Testis (tissue), 3 donors: ENCODE measurements around the gene PGF. TPM values are rescaled to one million over a fixed set of nuclear protein-coding genes. Genes with fewer than 3 reads are reported as not detected.

ENCODE experiments used
- DNase-seq: peaks from one replicate; pipeline ENCODE4 v3.0.0-alpha.2; 2019
- H3K27ac ChIP-seq, 2 donors: fragments of 200-600 bp; sonication (generic); one replicate each; pipeline ENCODE4 v1.5.1; 2019
- H3K27me3 ChIP-seq: fragments of 200-600 bp; sonication (generic); one replicate; pipeline ENCODE4 v1.5.1; 2019
- H3K36me3 ChIP-seq: fragments of 200-600 bp; sonication (generic); one replicate; pipeline ENCODE4 v1.5.1; 2017; ENCODE audit warnings: low read depth; ENCODE audit errors: missing control alignments
- H3K4me1 ChIP-seq: fragments of 200-600 bp; sonication (generic); one replicate; pipeline ENCODE4 v1.5.1; 2019
- H3K4me3 ChIP-seq, 2 donors: fragments of 200-600 bp; sonication (generic); one replicate each; pipeline ENCODE4 v1.5.1; 2017 to 2019
- H3K9me3 ChIP-seq: fragments of 200-600 bp; sonication (generic); one replicate; pipeline ENCODE4 v1.5.1; 2017
- CTCF ChIP-seq, 3 experiments: fragments of 450-650 bp in 2 of 3; fragments of 200-600 bp in 1 of 3; sonication (generic) in 1 of 3; IDR thresholded peaks; one replicate each; pipeline ENCODE4 v1.5.1; 2016 to 2019; ENCODE audit warnings: antibody characterized with exemption in 3 of 3, mild to moderate bottlenecking in 2 of 3, moderate library complexity in 1 of 3
- POLR2A ChIP-seq: fragments of 450-650 bp; IDR thresholded peaks from one replicate; pipeline ENCODE4 v1.6.1; 2017; ENCODE audit warnings: antibody characterized with exemption, mild to moderate bottlenecking, moderate library complexity
- WGBS, 2 donors: methylation state at CpG; one replicate each; pipeline ENCODE4 v1.1.5; 2018; 5-methylcytosine and 5-hydroxymethylcytosine counted together
- intact Hi-C: fragments of 100-400 bp; cut with DNase I; formaldehyde crosslinking; loops from one replicate; pipeline ENCODE4 v1.15.1; 2023; ENCODE audit warnings: low total_unique reads
- polyA plus RNA-seq: library from polyadenylated mRNA; stranded (reverse); fragments of 350-450 nt; fragmentation: Illumina TruSeq; extraction: RNeasy Lipid Tissue Mini Kit (QIAGEN cat#74804); gene quantifications from one replicate; pipeline ENCODE4 v1.2.3, GENCODE V29; 2014; ENCODE audit warnings: low read depth, low replicate concordance; ENCODE audit not compliant: insufficient read depth
- total RNA-seq, 2 donors: library from RNA; depleted of rRNA; stranded (reverse); fragments of >200 nt; gene quantifications; one replicate each; pipeline ENCODE4 v1.2.3, GENCODE V29; 2016

PGF gene
- total and polyA plus RNA-seq, 3 donors from 2014 or later, result 5.4 to 11.5 (median 6.5) TPM

GRCh38 chr14:74945852-74946658 lies 9.3 kb downstream of the PGF start:
- Histone ChIP-seq H3K4me3 (no peak overlapping the region), H3K36me3 (no peaks in the 10 kb centered on the region), H3K27me3 (no peaks in the 10 kb centered on the region), H3K4me1 (peaks cover 9% of the 10 kb centered on the region), H3K27ac (peak overlapping the region in 1 of 2 donors; percentile 23), H3K9me3 (no peaks in the 10 kb centered on the region)
- intact Hi-C loops, result loop anchor here (10.0 kb wide), 1 partner anchor 119 kb away; the partner anchor contains the start of genes ACYP1 and ZC2HC1C
- 50 to 61% methylated on average over 14 to 17 of the region's 17 CpGs for WGBS, 2 donors
- DNase-seq, result peak; percentile 78
- peak; percentile 79 to 90 (median 83) for TF ChIP-seq CTCF (IDR thresholded peaks at IDR 0.05)
- TF ChIP-seq POLR2A, result no peak

GRCh38 chr14:74945261-74945851 lies 10.0 kb downstream of the PGF start:
- peak; percentile 60 for DNase-seq
- H3K27me3 ChIP-seq, result no peaks in the 10 kb centered on the region
- H3K9me3 ChIP-seq, result no peaks in the 10 kb centered on the region
- no peak overlapping the region for H3K4me3 ChIP-seq
- intact Hi-C loops, result loop anchor here (10.0 kb wide), 1 partner anchor 119 kb away; the partner anchor contains the start of genes ACYP1 and ZC2HC1C
- 76 to 84% methylated on average over 17 of the region's 17 CpGs for WGBS, 2 donors
- H3K27ac ChIP-seq, result no peak overlapping the region
- TF ChIP-seq POLR2A (no peak), CTCF (IDR thresholded peaks at IDR 0.05) (peak; percentile 27 to 55 (median 39))
- H3K4me1 ChIP-seq, result peaks cover 16% of the 10 kb centered on the region
- no peaks in the 10 kb centered on the region for H3K36me3 ChIP-seq

- peak overlapping the region in 1 of 2 donors; percentile 76 for H3K27ac ChIP-seq
- intact Hi-C loops, result loop anchor here (10.0 kb wide), 1 partner anchor 122 kb away; the partner anchor contains the start of genes ACYP1 and ZC2HC1C
- H3K27me3 ChIP-seq, result no peaks in the 10 kb centered on the region
- H3K4me3 ChIP-seq, result no peak overlapping the region
- H3K36me3 ChIP-seq, result no peaks in the 10 kb centered on the region
- 90 to 91% methylated on average over 11 of the region's 11 CpGs for WGBS, 2 donors
- no peak for DNase-seq
- H3K4me1 ChIP-seq, result peaks cover 28% of the 10 kb centered on the region
- no peaks in the 10 kb centered on the region for H3K9me3 ChIP-seq
- no peak for TF ChIP-seq POLR2A
- no peak for TF ChIP-seq CTCF (IDR thresholded peaks at IDR 0.05)
Measured at GRCh38 chr14:74942608-74943007, 12.8 kb downstream of the PGF start.

- peaks cover 28% of the 10 kb centered on the region for H3K4me1 ChIP-seq
- H3K27ac ChIP-seq, result peak overlapping the region in 1 of 2 donors; percentile 76
- H3K4me3 ChIP-seq, result no peak overlapping the region
- 88% methylated on average over 8 to 12 of the region's 12 CpGs for WGBS, 2 donors
- no peaks in the 10 kb centered on the region for H3K36me3 ChIP-seq
- no peaks in the 10 kb centered on the region for H3K9me3 ChIP-seq
- intact Hi-C loops, result loop anchor here (10.0 kb wide), 1 partner anchor 123 kb away; the partner anchor contains the start of genes ACYP1 and ZC2HC1C
- no peaks in the 10 kb centered on the region for H3K27me3 ChIP-seq
- DNase-seq, result no peak
- TF ChIP-seq POLR2A (no peak), CTCF (IDR thresholded peaks at IDR 0.05) (no peak)
Measured at GRCh38 chr14:74942181-74942580, 13.2 kb downstream of the PGF start.
